Panc1 (cell line): ENCODE results near the gene HS3ST5. TPM values are rescaled to one million over a fixed set of nuclear protein-coding genes. Genes with fewer than 3 reads are reported as not detected.

Experiments used
- ATAC-seq: fragments of 200-7000 bp; cut with Tn5 transposase; 2 replicates; pipeline ENCODE4 v1.9.1; 2020; ENCODE audit warnings: mild to moderate bottlenecking, moderate library complexity
- BruUV-seq: library from RNA; stranded (reverse); fragments of 400-500 nt; replicated peaks from 2 replicates; lab custom pipeline; 2021; lab: Mats Ljungman, UMichigan
- CTCF ChIA-PET: fragments of 300-600 bp; sonication (Branson Sonifier 250); formaldehyde crosslinking; loops from one replicate; lab custom pipeline; 2022; ENCODE audit warnings: antibody characterized with exemption; lab: Charles Lee
- POLR2A ChIA-PET: fragments of 300-600 bp; sonication (Branson Sonifier 250); formaldehyde crosslinking; loops from one replicate; lab custom pipeline; 2022; ENCODE audit warnings: antibody characterized with exemption; lab: Charles Lee
- DNase-seq: peaks from one replicate; pipeline ENCODE4 v3.0.0-alpha.2; 2010; ENCODE audit warnings: low read depth, low spot score
- H3K27ac ChIP-seq: 2 replicates; pipeline ENCODE4 v1.5.1; 2011; ENCODE audit warnings: mild to moderate bottlenecking, low read length, inconsistent platforms
- H3K27me3 ChIP-seq: fragments of 200-500 bp; sonication (Bioruptor generic); 2 replicates; pipeline ENCODE4 v1.6.0; 2014; ENCODE audit warnings: low read length, inconsistent platforms; ENCODE audit not compliant: control insufficient read depth, insufficient read depth
- H3K36me3 ChIP-seq: fragments of 200-500 bp; sonication (Bioruptor generic); 2 replicates; pipeline ENCODE4 v1.5.1; 2014; ENCODE audit warnings: inconsistent platforms, mild to moderate bottlenecking, low read length, moderate library complexity; ENCODE audit not compliant: control insufficient read depth, insufficient read depth
- H3K4me1 ChIP-seq: 2 replicates; pipeline ENCODE4 v1.5.1; 2011; ENCODE audit warnings: inconsistent platforms, mild to moderate bottlenecking, low read length, moderate library complexity; ENCODE audit not compliant: control insufficient read depth, insufficient read depth
- H3K4me3 ChIP-seq, 2 experiments: 2 replicates each; pipeline ENCODE4 v1.5.1; 2011 to 2012; ENCODE audit warnings: low read depth in 2 of 2, low read length in 2 of 2, mild to moderate bottlenecking in 2 of 2, inconsistent platforms in 1 of 2, moderate library complexity in 1 of 2
- H3K9me3 ChIP-seq: fragments of 200-500 bp; sonication (Bioruptor generic); 2 replicates; pipeline ENCODE4 v1.5.1; 2014; ENCODE audit warnings: low read depth, mild to moderate bottlenecking, inconsistent platforms, low read length, moderate library complexity; ENCODE audit not compliant: control insufficient read depth, insufficient read depth
- POLR2AphosphoS5 ChIP-seq: IDR thresholded peaks from 2 replicates; pipeline ENCODE4 v1.6.1; 2012; ENCODE audit warnings: mild to moderate bottlenecking, low read depth, low read length, moderate library complexity
- SIN3A ChIP-seq: IDR thresholded peaks from 2 replicates; pipeline ENCODE4 v1.6.1; 2012; ENCODE audit warnings: low read depth, mild to moderate bottlenecking, low read length, moderate library complexity, borderline replicate concordance; ENCODE audit not compliant: insufficient read depth
- TCF7L2 ChIP-seq: IDR thresholded peaks from 2 replicates; pipeline ENCODE4 v1.6.1; 2011; ENCODE audit warnings: mild to moderate bottlenecking, low read depth, low read length, inconsistent platforms
- in situ Hi-C: cut with HindIII; loops from 2 replicates; pipeline ENCODE4 v1.10.0; 2016; ENCODE audit warnings: low sequenced_read_pairs, low pct_unique_long_range_greater_than_20kb
- intact Hi-C: fragments of 100-400 bp; cut with micrococcal nuclease; formaldehyde crosslinking; loops from one replicate; pipeline ENCODE4 v1.10.0; 2022; ENCODE audit not compliant: unreplicated experiment
- total RNA-seq: library from RNA; stranded (reverse); gene quantifications from one replicate; pipeline ENCODE4 v1.2.1, GENCODE V29; 2021; ENCODE audit not compliant: unreplicated experiment
- TF ChIP-seq, protein P1 (sequence below): fragments of 450-650 bp; IDR thresholded peaks from 2 replicates; pipeline ENCODE4 v1.5.1; 2017; ENCODE audit warnings: mild to moderate bottlenecking
- TF ChIP-seq, protein P2 (sequence below), 2 experiments: IDR thresholded peaks; 2 replicates each; pipeline ENCODE4 v1.6.1; 2011 to 2012; ENCODE audit warnings: low read depth in 2 of 2, control low read depth in 1 of 2, low read length in 1 of 2, mild to moderate bottlenecking in 1 of 2, moderate library complexity in 1 of 2; ENCODE audit not compliant: insufficient read depth in 1 of 2

Gene HS3ST5
- total RNA-seq, 1 experiment from 2014 or later: 0.05 TPM

DNA sequence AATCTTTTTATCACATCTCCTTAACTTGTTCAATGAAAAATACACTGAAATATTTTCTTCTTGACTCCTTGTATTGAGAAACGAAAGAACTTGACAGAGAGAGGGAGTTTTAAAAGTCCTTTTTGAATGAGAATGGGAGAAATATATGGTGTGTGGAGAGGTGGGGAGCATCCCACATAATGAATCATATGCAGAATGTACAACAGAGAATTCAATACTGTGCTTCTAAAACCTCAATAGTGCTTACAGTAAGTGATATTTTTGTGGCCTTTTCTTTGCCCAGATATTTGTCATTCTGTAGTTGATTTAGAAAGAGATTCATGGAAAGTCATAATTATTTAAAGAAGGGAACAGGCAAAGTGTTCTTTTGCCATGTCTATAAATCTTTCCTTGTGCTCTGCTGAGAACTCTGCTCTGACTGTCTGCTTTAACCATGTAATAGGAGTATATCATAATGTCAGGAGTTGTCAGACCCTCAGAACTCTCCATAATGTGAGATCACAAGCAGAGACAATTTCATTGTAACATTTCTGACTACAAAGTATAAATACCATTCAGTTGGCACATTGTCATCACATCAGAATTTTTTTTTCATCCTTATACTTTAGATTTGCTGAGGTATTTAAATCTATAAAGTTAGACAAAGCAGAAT, 32.8 kb upstream of the HS3ST5 start:
- intact Hi-C loops: no loop called here
- H3K27ac ChIP-seq: no peak overlapping the region
- no peaks in the 10 kb centered on the region for H3K27me3 ChIP-seq
- DNase-seq (no peak), ATAC-seq (no peak)
- CTCF ChIA-PET: no interaction called here
- H3K9me3 ChIP-seq: no peaks in the 10 kb centered on the region
- H3K4me3 ChIP-seq: no peak overlapping the region
- no TSS peak for BruUV-seq
- POLR2A ChIA-PET: no interaction called here
- no peak for TF ChIP-seq POLR2AphosphoS5
- TF ChIP-seq, protein P1, sequence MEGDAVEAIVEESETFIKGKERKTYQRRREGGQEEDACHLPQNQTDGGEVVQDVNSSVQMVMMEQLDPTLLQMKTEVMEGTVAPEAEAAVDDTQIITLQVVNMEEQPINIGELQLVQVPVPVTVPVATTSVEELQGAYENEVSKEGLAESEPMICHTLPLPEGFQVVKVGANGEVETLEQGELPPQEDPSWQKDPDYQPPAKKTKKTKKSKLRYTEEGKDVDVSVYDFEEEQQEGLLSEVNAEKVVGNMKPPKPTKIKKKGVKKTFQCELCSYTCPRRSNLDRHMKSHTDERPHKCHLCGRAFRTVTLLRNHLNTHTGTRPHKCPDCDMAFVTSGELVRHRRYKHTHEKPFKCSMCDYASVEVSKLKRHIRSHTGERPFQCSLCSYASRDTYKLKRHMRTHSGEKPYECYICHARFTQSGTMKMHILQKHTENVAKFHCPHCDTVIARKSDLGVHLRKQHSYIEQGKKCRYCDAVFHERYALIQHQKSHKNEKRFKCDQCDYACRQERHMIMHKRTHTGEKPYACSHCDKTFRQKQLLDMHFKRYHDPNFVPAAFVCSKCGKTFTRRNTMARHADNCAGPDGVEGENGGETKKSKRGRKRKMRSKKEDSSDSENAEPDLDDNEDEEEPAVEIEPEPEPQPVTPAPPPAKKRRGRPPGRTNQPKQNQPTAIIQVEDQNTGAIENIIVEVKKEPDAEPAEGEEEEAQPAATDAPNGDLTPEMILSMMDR: no peak
- TF ChIP-seq, protein P2, sequence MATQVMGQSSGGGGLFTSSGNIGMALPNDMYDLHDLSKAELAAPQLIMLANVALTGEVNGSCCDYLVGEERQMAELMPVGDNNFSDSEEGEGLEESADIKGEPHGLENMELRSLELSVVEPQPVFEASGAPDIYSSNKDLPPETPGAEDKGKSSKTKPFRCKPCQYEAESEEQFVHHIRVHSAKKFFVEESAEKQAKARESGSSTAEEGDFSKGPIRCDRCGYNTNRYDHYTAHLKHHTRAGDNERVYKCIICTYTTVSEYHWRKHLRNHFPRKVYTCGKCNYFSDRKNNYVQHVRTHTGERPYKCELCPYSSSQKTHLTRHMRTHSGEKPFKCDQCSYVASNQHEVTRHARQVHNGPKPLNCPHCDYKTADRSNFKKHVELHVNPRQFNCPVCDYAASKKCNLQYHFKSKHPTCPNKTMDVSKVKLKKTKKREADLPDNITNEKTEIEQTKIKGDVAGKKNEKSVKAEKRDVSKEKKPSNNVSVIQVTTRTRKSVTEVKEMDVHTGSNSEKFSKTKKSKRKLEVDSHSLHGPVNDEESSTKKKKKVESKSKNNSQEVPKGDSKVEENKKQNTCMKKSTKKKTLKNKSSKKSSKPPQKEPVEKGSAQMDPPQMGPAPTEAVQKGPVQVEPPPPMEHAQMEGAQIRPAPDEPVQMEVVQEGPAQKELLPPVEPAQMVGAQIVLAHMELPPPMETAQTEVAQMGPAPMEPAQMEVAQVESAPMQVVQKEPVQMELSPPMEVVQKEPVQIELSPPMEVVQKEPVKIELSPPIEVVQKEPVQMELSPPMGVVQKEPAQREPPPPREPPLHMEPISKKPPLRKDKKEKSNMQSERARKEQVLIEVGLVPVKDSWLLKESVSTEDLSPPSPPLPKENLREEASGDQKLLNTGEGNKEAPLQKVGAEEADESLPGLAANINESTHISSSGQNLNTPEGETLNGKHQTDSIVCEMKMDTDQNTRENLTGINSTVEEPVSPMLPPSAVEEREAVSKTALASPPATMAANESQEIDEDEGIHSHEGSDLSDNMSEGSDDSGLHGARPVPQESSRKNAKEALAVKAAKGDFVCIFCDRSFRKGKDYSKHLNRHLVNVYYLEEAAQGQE (IDR thresholded peaks at IDR 0.05; ENCODE audit: insufficient read depth in 1 of 2, low read depth in 2 of 2, low read length in 1 of 2): no peak
- no peak for TF ChIP-seq SIN3A
- no peak for TF ChIP-seq TCF7L2
- no peaks in the 10 kb centered on the region for H3K36me3 ChIP-seq
- in situ Hi-C loops: no loop called here
- no peaks in the 10 kb centered on the region for H3K4me1 ChIP-seq

DNA sequence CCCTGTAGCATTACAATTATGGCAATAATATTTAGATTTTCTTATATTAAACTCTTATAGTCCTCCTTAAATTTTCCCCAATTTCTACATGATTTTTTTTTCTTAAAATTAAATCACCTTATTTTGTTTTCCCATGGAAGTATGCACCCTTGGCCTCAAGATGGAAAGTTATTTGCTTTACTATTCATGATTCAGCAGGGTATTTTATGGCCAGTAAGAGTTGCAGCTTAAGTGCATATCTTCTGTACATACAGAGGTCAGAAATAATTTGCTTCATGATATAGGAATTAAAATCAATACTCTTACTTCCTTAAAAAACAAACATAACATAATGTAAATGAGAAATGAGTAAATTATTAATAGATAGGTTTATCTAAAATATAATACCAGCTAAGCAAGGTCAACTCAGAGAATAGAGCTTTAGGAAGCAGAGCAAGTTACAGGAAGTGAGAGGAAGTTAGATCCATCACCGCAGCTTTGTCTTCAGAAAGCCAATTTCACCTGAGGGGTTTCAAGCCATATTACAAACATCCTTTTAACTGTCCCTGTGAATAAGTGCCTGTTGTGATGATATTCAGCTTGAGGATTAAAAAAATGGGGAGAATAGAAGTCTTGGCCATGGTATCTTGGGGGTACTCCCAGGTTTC, 24.6 kb upstream of the HS3ST5 start:
- ChIA-PET POLR2A (no interaction called here), CTCF (no interaction called here)
- no peak for DNase-seq
- no TSS peak for BruUV-seq
- intact Hi-C loops: no loop called here
- Histone ChIP-seq H3K9me3 (no peaks in the 10 kb centered on the region), H3K4me3 (no peak overlapping the region), H3K36me3 (no peaks in the 10 kb centered on the region), H3K27ac (no peak overlapping the region), H3K27me3 (no peaks in the 10 kb centered on the region), H3K4me1 (no peaks in the 10 kb centered on the region)
- in situ Hi-C loops: no loop called here
- ATAC-seq: no peak
- TF ChIP-seq, protein P2 (IDR thresholded peaks at IDR 0.05; ENCODE audit: insufficient read depth in 1 of 2, low read depth in 2 of 2, low read length in 1 of 2): no peak
- TF ChIP-seq POLR2AphosphoS5 (no peak), SIN3A (no peak), TCF7L2 (no peak)
- TF ChIP-seq, protein P1: no peak
